Tongue (tissue), 3 donors: Measurements from ENCODE around the gene TRIM48. TPM values are rescaled to one million over a fixed set of nuclear protein-coding genes. Genes with fewer than 3 reads are reported as not detected.
"Not testable (repeated sequence)": the region's sequence is repeated elsewhere in the genome, so short reads cannot be mapped to it uniquely, and the experiment has no call there.

Source experiments
- DNase-seq: peaks from one replicate; pipeline ENCODE4 v3.0.0-alpha.2; 2015
- small RNA-seq: library from RNA; depleted of rRNA; stranded (forward); fragments of <200 nt; gene quantifications from one replicate; pipeline ENCODE3, GENCODE V24; 2014; ENCODE audit warnings: low replicate concordance
- total RNA-seq: library from RNA; depleted of rRNA; stranded (reverse); fragments of >200 nt; gene quantifications from one replicate; pipeline ENCODE4 v1.2.3, GENCODE V29; 2014

The TRIM48 gene
- total RNA-seq, result not detected

- not testable (repeated sequence) for DNase-seq
Measured at GRCh38 chr11:55261855-55262254, at the start of gene TRIM48. Gene TRIM48 (plus strand): TSS chr11:55262155. CDS start chr11:55262268, 113 bp downstream.

GRCh38 chr11:55238316-55238715, 23.6 kb upstream of the TRIM48 start:
- DNase-seq, result not testable (repeated sequence)

GRCh38 chr11:55263081-55263480, 1.1 kb downstream of the TRIM48 start:
- DNase-seq, result no peak

Small RNA genes lying within 50 kb of the gene (small RNA-seq; reads per million reads assigned to genes)
- not detected for gene AP005597.4

Other genes with a start within 250 kb of the TRIM48 start
- gene OR4A16, start 81.0 kb downstream of the TRIM48 start, total RNA-seq, result not detected
- gene OR4A15, start 105.8 kb downstream of the TRIM48 start, total RNA-seq, result not detected